Fibroblast of skin of right quadriceps (primary cell): ENCODE results near the gene BSN.

Source experiments
- DNase-seq: peaks from one replicate; pipeline ENCODE4 v3.0.0-alpha.2; 2013

BSN gene

DNA sequence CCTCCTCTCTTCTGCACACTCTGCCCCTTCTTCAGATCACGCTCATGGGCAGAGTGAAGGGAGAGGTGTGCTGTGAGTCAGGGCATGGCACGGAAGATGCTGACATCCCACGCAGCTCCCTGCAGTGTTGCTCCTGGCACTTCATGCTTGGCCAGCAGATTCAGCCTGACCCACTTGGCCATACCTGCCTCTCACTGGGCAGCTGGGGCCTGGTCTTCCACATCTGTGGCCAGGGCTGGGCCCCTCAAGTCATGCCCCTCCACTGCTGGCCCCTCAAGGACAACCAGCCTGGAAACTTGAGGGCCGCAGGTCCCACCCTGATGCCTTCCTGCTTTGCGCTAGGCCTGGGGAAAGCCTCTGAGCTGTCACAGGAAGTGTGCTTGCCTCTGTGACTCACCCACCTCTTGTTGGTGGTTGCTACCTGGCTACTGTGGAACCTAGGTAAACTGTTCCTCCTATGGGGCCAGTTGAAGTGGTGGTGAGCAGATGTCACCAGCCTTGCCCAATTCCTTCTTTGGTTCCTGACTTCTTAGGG is 48.7 kb downstream of the BSN start:
- DNase-seq: no peak

DNA sequence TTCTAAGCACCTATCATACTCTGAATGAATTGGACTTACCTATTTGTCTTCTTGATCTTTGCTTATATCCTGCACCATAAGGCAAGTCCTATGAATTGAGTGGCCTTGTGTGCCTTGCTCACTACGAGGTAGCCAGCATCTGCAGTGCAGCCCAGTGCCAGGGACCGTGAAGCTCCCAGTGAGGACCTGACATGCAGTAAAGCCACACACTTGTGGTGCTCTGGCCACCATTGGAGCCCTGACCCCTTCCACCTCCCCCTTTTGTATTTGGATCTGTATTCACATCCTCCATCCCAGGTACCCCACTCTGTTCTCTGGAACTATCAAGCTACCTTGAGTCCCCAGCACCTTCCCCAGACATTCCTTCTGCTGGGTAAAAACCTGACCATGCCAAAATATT is 52.1 kb downstream of the BSN start:
- DNase-seq: no peak

DNA sequence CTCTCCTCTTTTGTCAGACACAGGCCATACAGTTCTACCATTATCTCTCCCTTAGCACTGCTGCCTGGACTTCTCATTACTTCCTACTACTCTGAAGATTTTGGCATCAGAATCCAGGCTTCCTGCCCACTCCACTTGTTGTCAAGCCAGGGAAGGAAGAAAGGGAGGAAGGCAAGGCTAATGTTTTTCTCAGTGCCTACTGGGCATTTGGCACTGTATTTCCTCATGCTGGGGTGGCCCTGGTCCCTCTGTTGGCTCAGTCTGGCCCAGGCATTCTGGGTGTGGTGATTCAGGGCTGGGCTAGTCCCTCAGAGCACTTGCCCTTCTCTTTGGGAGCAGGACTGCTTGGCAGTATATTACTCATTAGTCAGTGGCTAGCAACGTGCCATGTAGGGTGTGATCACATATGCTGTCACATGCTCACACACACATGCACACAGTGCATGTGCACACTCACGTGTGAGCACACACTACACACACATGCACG is 52.9 kb downstream of the BSN start:
- no peak for DNase-seq

DNA sequence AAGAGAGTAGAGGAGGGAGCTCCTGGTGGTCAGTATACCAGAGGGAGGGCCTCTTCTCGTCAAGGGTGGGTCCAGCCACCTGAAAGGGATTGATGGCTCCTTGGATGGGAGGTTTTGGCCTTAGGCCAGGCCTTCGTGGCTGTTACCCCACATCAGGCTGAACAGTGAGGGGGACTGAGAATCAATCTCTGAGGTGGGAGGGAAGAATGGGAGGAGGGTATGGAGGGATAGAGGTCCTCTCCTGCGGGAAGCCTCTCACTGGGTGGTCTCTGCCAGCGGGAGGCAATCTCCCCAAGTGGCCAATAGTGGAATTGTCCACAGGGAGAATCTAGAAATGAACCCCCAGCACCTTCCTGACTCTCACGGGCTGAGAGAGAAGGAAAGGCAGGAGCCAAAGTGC is 53.5 kb downstream of the BSN start:
- no peak for DNase-seq

DNA sequence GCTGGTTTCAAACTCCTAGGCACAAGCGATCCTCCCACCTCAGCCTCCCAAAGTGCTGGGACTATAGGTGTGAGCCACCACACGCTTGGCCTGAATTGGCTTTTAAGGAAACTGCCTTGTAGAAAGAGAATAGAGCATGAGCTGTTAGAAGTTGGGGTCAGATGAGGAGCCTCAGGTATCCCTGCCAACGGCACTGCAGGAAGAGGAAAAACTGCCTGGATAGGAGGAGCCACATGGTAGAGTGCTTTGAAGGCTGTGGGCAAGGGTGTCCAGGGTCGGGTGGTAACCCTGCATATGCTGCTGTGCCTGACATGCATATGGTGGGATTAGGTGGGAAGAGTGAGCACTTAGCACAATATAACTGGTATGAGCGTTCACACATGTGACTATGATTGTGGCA is 55.0 kb downstream of the BSN start:
- DNase-seq: no peak

DNA sequence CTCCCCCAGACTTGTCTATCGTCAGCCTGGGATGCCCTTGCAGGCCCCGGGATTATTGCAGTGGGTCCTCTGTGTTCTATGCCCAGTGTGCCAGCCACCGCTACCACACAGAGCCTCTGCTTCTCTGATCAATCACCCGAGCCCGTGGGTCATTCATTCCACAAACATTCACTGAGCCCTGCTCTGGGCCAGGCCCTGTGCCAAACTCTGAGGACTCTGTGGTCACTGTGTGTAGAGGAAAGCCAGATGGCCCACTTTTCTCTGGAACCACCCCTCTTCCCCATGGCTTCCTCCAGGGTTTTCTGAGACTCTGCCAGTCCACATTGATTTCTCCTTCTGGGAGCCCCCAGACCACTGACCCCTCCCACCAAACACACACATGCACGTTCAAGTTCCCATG is 55.5 kb downstream of the BSN start:
- DNase-seq: no peak

DNA sequence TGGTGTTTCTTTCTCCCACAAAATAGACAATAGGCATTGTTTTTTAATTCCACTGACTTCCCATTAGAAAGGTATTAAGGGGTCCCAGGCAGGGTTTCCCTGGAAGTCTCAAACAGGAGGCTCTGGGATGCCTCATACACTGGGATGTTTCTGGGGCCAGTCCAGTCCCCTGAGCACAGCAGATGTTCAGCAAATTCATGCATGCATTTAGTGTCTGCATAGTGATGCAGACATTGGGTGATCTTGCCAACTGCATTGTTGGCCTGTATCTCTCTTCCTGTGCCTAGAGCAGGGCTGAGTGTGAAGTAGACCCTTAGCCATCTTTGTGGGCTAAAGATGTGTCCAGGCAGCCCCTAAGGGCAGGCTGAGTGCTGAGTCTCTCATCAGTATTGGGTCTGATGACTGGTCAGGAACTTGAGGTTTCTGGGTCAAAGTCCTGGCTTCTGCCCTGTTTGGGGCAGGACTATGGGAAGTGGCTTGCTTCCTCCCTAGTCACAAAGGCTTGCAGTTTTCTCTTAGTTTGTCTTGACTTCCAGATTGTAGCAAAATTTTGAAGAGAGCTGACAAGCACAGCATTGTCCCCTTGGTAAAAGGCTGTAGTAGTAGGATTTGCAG is 56.5 kb downstream of the BSN start:
- DNase-seq: no peak

DNA sequence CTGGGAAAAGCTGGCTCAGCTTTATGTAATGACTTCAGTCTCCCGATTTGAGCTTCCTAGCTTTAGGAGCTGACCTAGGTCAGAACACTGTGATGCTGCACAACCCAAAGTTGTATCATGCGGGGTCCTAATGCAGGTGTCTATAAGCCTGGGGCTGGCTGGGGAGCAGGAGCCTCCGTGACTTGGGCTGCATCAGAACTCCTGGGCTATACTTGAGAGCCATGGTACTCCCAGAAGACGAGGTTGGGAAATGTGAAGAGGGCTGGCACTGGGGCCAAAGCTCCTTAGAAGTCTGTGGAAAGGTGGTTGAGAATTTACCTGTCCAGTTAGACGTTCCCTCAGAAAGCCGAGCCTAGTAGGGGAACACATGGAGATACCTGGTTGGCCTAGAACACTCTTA is 57.0 kb downstream of the BSN start:
- no peak for DNase-seq

DNA sequence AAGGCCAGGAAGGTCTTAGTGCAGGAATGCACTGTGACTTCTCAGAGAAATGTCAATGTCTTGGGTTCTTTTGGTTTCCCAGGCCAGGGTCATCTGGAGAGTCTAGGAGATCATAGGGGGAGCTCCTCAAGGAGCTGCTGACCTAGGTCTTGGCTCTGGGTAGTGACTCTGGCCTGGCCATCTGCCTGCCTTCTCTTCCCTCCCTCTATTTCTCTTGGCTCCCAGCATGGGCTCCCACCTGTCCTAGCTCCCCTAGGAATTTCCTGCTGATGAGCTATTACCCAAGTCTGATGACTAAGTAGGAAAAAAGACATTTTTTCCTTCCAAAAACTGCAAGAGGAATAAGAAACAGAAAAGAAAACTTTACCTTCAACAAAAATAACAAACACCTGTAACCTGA is 57.4 kb downstream of the BSN start:
- DNase-seq: no peak

DNA sequence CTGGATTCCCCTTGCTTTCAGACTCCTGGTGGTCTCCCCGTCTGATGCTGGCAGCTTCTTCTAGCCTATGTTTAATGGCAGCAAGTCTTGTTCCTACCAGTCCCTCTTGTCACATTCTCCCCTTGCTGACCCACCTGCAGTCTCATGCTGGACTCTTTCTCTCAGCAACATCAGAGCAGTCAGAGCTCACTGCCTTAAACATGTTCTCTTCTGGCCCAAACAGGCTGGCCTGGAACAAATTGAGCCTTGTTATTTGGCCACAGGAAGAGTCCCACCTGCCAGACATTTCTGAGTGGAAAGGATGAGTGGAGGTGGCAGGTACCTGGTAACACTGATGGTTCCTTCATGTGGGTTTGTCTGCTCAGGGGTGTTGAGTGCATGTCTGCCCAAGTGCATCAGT is 60.7 kb downstream of the BSN start:
- DNase-seq: no peak

DNA sequence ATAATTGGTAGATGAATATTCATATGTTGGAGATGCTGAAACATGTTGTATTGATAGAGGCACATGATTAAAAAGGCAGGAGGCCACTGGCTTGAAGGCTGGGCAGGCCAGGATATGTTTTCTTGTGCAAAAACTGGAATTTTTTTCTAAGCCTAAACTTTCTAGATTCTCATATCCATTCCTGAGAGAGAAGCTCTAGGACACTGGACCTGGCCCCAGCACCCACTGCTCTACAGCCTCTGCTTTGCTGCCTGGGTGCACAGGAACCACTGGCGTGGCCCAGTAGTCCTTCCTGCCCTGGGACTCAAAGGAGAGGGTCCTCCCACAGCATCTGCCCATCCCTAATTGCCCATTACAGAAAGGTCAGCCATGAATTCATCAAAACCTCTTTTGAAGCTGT is 61.8 kb downstream of the BSN start:
- DNase-seq: no peak

DNA sequence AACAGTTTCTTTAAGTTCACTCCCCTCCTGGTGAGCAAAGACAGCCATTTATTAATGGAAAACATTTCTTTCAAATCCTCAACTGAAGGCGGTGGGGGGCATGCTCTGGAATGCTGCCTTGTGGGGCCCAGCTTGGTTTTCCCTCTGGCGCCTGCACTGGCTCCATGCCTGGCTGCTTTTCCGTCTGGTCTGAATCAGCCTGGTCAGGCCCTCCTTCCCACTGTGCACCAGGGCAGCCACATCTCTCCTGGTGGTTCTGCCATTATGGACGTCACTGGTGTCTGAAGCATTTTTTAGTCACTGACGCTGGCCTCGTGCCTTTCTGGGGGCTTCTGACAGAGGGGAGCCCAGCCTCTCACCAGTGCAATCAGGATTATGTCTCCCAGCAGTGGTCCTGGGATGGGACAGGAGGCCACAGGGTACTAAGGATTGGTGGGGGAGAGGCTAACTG is 62.2 kb downstream of the BSN start:
- peak; percentile 87 for DNase-seq

DNA sequence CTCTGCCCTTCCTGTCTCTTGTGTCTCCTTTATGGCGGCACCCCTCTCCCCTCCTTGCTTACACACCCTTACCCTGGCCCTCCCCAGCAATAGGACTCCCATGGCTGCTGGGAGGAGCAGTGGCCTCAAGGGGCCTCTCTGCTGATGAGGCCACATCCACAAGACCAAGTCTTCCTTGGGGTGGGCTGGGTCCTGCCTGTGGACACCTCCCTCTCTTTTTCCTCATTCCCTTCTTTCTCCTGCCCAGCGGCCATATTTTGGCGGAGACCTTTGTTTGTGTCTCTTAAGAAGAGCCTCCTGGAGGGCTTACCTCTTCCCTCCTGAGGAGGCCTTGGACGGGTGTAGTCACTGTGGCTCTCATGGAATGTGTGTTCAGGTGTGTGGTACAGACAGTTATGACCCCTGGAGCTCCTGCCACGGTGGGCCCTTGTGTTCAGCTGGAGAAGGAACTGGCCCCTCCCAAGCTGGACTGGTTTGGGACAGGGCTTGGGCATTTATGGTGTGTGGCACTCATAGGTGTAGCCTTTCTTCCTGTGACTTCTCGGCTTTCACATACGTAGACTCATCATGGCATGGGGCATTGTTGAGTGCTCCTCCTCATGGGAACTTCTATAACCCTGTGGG is 63.2 kb downstream of the BSN start:
- no peak for DNase-seq

DNA sequence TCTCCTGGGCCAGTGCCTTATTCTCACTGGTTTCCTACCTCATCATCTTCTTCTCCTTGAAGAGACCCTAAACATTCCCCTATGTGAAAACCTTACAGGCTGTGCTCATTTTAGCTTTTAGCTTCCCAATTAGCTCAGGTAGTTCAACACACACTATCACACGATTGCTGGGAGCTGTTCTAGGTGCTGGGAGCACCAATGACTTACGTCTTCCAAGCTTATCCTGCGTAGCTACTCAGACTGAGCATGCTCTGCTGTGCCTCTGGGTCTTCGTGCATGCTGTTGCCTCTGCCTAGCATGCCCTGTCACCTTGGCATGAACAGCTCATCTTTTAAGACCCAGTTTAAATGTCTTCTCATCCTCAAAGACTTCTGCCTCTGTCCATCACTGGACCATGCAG is 64.1 kb downstream of the BSN start:
- no peak for DNase-seq

DNA sequence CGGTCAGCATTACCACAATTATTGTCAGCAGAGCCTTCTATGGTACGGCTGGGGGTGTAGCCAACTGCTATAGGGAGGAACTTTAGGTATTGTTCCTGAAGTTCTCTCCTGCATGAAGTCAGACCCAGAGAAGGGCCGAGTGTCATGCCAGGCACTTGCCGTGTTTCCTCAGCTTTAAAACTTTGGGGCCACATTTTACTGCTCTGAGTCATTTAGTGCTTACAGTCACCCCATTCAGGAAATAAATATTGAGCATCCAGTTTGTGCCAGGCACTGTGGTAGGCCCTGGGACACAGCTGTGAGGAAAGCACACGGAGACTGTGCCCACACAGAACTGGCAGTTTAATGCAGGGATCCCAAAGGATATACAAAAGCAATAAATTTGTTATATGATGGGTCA is 65.4 kb downstream of the BSN start:
- DNase-seq: no peak

DNA sequence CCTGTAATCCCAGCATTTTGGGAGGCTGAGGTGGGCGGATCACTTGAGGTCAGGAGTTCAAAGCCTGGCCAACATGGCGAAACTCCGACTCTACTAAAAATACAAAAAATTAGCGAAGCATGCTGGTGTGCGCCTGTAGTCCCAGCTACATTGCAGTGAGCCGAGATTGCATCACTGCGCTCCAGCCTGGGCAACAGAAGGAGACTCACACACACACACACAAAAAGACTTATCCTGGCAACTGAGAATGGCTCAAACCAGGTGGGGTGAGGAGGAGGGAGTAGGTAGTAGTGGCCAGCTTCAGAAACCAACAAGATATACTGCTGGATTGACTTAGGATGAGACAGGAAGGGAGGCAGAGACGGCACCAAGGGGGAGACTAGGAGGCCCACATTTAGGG is 66.5 kb downstream of the BSN start:
- no peak for DNase-seq

DNA sequence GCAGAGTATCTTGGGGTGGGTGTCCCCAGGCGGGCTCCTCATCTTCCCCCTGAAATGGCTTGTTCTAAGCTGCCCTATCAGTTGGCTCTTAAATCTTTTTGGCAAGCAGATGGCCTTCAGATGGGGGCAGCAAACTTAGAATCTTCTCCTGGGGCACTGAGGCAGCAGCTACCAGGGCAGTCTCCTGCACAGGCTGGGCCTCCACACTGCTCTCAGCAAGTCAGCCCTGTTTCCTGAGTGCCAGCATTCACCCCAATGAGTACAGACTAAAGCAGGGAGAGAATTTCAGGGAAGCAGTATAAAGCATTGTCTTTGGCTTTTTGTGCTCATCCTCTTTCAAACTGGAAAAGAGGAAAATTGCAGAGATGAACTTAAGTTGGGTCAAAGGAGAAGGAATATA is 68.8 kb downstream of the BSN start:
- DNase-seq: no peak

DNA sequence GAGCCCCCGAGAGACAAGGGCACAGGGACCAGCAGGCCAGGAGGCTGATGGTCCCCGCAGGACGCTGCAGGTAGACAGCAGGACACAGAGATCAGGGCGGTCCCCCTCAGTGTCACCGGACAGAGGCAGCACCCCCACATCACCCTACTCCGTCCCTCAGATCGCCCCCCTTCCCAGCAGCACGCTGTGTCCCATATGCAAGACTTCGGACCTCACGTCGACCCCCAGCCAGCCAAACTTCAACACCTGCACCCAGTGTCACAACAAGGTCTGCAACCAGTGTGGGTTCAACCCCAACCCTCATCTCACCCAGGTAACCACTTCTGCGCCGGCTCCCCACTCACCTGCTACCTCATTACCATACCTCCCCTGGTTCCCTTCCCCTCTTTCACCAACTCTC is 70.8 kb downstream of the BSN start:
- DNase-seq: no peak

DNA sequence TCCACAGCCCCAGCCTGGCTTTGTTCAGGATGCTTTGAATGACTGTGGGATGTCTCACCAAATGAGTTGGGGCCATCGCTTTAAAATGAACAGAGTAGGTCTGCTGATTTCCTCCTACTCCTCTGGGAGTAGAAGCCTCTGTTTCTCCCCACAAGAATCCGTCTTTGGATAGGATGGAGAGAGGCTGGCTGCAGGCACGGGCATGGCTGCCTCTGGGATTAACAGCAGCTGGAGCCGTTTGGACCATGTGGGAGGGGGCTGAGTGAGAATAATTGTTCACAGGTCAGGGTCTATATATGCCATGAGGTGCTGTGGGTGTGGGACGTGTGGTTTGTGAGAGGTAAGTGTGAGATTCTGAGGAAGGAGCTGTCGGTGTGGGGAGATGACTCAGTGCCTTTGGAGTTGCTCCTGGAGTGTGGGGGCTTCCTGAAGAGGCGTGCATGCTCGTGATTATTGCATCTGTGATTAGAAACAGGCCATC is 71.9 kb downstream of the BSN start:
- peak; percentile 79 for DNase-seq

DNA sequence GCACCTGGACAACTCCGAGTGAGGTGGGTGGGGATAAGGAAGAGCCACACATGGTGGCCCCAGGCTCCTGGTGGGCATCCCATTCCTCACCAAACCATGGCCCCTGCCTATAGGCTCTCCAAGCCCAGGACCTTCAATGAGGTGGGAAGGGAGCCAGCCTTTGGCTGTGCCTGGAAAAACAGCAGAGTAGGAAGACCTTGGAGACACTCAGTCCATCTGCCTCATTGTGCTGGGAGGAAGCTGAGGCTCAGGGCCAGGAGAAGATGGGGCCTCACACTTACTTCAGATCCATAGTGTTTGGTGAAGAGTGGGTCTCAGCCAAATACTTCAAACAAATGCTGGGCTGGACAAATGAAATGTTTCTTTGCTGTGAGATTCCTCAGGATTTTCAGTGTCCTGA is 72.5 kb downstream of the BSN start:
- DNase-seq: no peak

DNA sequence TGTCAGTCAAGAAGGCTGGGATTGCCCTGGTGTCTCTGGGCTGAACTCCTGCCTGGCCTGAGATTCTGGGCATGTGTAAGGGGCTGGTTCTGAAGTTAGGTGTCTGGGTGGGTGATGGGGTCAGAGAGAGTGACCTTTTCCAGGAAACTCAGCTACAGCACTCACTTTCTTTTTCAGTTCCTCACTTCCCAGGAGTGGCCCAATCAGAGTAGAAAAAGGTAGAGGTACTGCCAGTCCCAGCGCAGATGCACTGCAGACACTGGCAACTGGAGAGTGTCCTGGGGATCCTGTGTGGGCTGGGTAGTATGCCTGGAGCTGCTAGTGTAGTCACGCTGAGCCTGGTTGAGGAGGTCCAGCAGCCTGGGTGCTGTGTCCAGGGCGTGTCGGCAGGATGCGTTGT is 73.4 kb downstream of the BSN start:
- no peak for DNase-seq

DNA sequence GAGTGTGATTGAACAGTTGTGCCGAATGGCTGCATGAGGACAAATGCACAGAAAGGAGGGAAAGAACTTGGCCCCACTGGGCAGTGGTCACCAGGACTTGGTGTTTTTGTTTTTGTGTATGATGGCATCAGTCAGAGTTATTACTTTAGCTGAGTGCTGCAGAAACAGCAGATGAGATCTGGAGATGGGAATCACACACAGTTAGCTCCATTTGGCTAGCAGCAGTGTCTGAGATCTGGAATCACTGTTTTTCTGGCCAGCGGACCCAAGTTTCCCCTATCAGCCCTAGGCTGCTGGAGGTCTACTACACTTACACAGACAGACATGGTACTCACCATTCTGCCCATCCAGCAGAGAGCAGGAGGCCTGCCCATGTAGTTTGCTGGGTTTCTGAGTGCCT is 74.0 kb downstream of the BSN start:
- DNase-seq: no peak

DNA sequence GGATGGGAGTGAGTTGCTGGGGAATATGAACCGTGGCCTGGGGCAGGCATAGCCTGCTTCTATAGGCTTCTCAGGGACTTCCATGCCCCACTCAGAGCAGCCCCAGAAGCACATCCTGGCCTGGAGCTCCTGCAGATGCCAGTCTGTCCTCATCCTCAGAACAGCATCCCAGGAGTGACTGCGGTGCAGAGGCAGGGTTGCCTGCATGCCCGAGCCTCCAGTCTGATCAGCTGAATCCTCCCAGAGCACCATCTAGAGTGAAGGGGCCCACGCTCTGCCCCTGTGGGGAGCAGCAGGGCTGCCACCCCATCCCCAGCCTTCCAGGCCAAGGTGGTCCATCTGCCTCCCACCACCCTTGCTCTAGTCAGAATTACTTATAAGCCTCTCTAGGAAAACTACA is 75.2 kb downstream of the BSN start:
- DNase-seq: no peak

DNA sequence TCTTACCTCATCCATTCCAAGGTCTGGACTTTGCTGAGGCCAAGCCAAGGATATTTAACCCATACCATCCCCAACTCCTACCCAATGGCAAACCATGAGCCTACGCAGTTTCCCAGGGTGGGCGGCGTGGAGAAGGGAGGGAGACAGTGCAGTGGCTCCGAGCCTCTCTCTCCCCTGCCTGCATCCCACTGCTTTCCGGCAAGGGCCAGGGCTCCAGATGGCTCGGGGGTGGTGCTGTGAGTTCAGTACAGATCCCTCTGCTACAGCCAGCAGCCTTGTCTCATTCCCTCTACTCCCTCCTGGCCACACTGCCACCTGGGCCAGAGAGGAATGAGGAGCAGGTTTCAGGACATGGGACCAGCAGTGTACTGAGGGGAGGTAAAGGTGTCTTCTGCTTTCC is 75.6 kb downstream of the BSN start:
- DNase-seq: no peak

DNA sequence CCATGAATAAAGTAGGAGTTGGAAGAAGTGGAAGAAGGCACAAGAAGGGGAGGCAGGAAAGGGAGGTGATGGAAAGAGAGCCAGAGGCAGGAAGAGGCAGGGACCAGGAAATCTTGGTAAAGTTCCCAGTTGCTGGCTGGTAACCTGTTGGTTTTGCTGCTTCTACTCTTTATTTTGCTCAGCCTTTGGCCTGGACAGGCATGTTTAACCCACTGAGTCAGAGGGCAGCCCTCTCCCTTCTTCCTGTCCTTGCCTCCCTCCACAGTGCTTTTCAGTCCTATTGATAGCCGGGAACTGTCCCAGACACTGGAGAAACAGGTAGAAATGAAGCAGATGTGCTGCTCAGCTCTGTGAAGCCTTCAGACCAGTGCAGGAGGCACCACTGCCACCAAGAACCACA is 76.5 kb downstream of the BSN start:
- no peak for DNase-seq
